ENCODE data around the gene USP16. TPM values are rescaled to one million over a fixed set of nuclear protein-coding genes. Genes with fewer than 3 reads are reported as not detected.

The USP16 gene
- total RNA-seq, 2 donors from 2014 or later = 34.5 to 38.9 TPM

GRCh38 chr21:29055080-29055479 is 30.6 kb downstream of the USP16 start:
- no peak for ATAC-seq (ENCODE audit: insufficient number of reproducible peaks, low FRiP score, low read depth)
- Histone ChIP-seq H3K27me3 (replicated peaks; ENCODE audit: insufficient read depth) (no peaks in the 10 kb centered on the region), H3K27ac (peak overlapping the region in 1 of 2 donors; percentile 42), H3K9me3 (no peaks in the 10 kb centered on the region), H3K36me3 (peaks cover 32% of the 10 kb centered on the region), H3K4me1 (ENCODE audit: control insufficient read depth in 1 of 2, low read depth in 2 of 2) (peaks cover 8 to 13% of the 10 kb centered on the region in 2 donors), H3K4me3 (no peak overlapping the region)
- TF ChIP-seq CTCF (IDR thresholded peaks at IDR 0.05) = no peak
- DNase-seq (ENCODE audit: low spot score) = no peak

GRCh38 chr21:29056005-29056404 is 31.5 kb downstream of the USP16 start:
- Histone ChIP-seq H3K36me3 (peaks cover 36% of the 10 kb centered on the region), H3K4me3 (no peak overlapping the region), H3K4me1 (ENCODE audit: control insufficient read depth in 1 of 2, low read depth in 2 of 2) (peaks cover 8 to 13% of the 10 kb centered on the region in 2 donors), H3K27ac (peak overlapping the region in 1 of 2 donors; percentile 6), H3K9me3 (no peaks in the 10 kb centered on the region), H3K27me3 (replicated peaks; ENCODE audit: insufficient read depth) (no peaks in the 10 kb centered on the region)
- ATAC-seq (ENCODE audit: insufficient number of reproducible peaks, low FRiP score, low read depth) (no peak), DNase-seq (ENCODE audit: low spot score) (no peak)
- no peak for TF ChIP-seq CTCF (IDR thresholded peaks at IDR 0.05)

GRCh38 chr21:29056538-29057050 is 32.1 kb downstream of the USP16 start:
- no peak for TF ChIP-seq CTCF (IDR thresholded peaks at IDR 0.05)
- DNase-seq (ENCODE audit: low spot score) (no peak), ATAC-seq (ENCODE audit: insufficient number of reproducible peaks, low FRiP score, low read depth) (no peak)
- H3K27ac ChIP-seq = peak overlapping the region in 1 of 2 donors; percentile 6
- H3K4me3 ChIP-seq = no peak overlapping the region
- H3K4me1 ChIP-seq (ENCODE audit: control insufficient read depth in 1 of 2, low read depth in 2 of 2) = peaks cover 8 to 13% of the 10 kb centered on the region in 2 donors
- H3K36me3 ChIP-seq = peaks cover 37% of the 10 kb centered on the region
- no peaks in the 10 kb centered on the region for H3K27me3 ChIP-seq (replicated peaks; ENCODE audit: insufficient read depth)
- no peaks in the 10 kb centered on the region for H3K9me3 ChIP-seq

- TF ChIP-seq CTCF (IDR thresholded peaks at IDR 0.05) = no peak
- Histone ChIP-seq H3K36me3 (peaks cover 63% of the 10 kb centered on the region), H3K9me3 (no peaks in the 10 kb centered on the region), H3K27ac (no peak overlapping the region), H3K4me1 (ENCODE audit: control insufficient read depth in 1 of 2, low read depth in 2 of 2) (no peaks in the 10 kb centered on the region), H3K27me3 (replicated peaks; ENCODE audit: insufficient read depth) (no peaks in the 10 kb centered on the region), H3K4me3 (no peak overlapping the region)
- ATAC-seq (ENCODE audit: insufficient number of reproducible peaks, low FRiP score, low read depth) (no peak), DNase-seq (ENCODE audit: low spot score) (no peak)
Observed at GRCh38 chr21:29064850-29065481, 40.5 kb downstream of the USP16 start.

GRCh38 chr21:29072873-29073221 is 48.4 kb downstream of the USP16 start:
- Histone ChIP-seq H3K9me3 (no peaks in the 10 kb centered on the region), H3K36me3 (peaks cover 2% of the 10 kb centered on the region), H3K27ac (peak overlapping the region; percentile 92 to 94), H3K27me3 (replicated peaks; ENCODE audit: insufficient read depth) (no peaks in the 10 kb centered on the region), H3K4me1 (ENCODE audit: control insufficient read depth in 1 of 2, low read depth in 2 of 2) (peaks cover 21 to 27% of the 10 kb centered on the region in 2 donors), H3K4me3 (peak overlapping the region; percentile 93)
- DNase-seq (ENCODE audit: low spot score) (no peak), ATAC-seq (ENCODE audit: insufficient number of reproducible peaks, low FRiP score, low read depth) (no peak)
- no peak for TF ChIP-seq CTCF (IDR thresholded peaks at IDR 0.05)
